GM12878 (cell line): Measurements from ENCODE around the gene B3GNT8. TPM values are rescaled to one million over a fixed set of nuclear protein-coding genes. Genes with fewer than 3 reads are reported as not detected.

Experiments used
- ATF7 ChIP-seq: fragments of 450-650 bp; IDR thresholded peaks from 2 replicates; pipeline ENCODE4 v1.6.1; 2016; ENCODE audit warnings: low read depth, mild to moderate bottlenecking
- BACH1 ChIP-seq: fragments of 450-650 bp; IDR thresholded peaks from 2 replicates; pipeline ENCODE4 v1.6.1; 2017; ENCODE audit warnings: mild to moderate bottlenecking, borderline replicate concordance
- BCLAF1 ChIP-seq: fragments of 450-650 bp; IDR thresholded peaks from 2 replicates; pipeline ENCODE4 v1.6.1; 2017; ENCODE audit warnings: antibody characterized with exemption, mild to moderate bottlenecking, moderate library complexity
- CBFB ChIP-seq: IDR thresholded peaks from 2 replicates; pipeline ENCODE4 v1.6.1; 2016; ENCODE audit warnings: antibody characterized with exemption, low read depth
- CBX5 ChIP-seq: sonication (generic); IDR thresholded peaks from 2 replicates; pipeline ENCODE4 v1.6.1; 2016; ENCODE audit warnings: low read depth, moderate library complexity, mild to moderate bottlenecking, inconsistent platforms
- E2F4 ChIP-seq: IDR thresholded peaks from 2 replicates; pipeline ENCODE4 v1.6.1; 2012; ENCODE audit warnings: low read depth, low read length, improper control_type of control experiment
- E4F1 ChIP-seq: fragments of 450-650 bp; IDR thresholded peaks from 2 replicates; pipeline ENCODE4 v1.6.1; 2018; ENCODE audit warnings: borderline replicate concordance, mild to moderate bottlenecking; ENCODE audit not compliant: partially characterized antibody
- ELK1 ChIP-seq: IDR thresholded peaks from 2 replicates; pipeline ENCODE4 v1.6.1; 2012; ENCODE audit warnings: low read depth, low read length, improper control_type of control experiment
- ESRRA ChIP-seq: IDR thresholded peaks from 2 replicates; pipeline ENCODE4 v1.6.1; 2012; ENCODE audit warnings: mild to moderate bottlenecking, low read length, improper control_type of control experiment
- GATAD2B ChIP-seq: fragments of 450-650 bp; conservative IDR thresholded peaks from 2 replicates; pipeline ENCODE4 v1.6.1; 2017; ENCODE audit warnings: low read depth, mild to moderate bottlenecking, moderate library complexity
- MAX ChIP-seq: IDR thresholded peaks from 2 replicates; pipeline ENCODE4 v1.6.1; 2012; ENCODE audit warnings: low read depth, low read length, improper control_type of control experiment
- MYB ChIP-seq: fragments of 150-350 bp; IDR thresholded peaks from 2 replicates; pipeline ENCODE4 v1.6.1; 2014; ENCODE audit warnings: mild to moderate bottlenecking, low read depth, low read length, borderline replicate concordance
- NBN ChIP-seq: fragments of 450-650 bp; IDR thresholded peaks from 2 replicates; pipeline ENCODE4 v1.6.1; 2016
- NR2F1 ChIP-seq: fragments of 450-650 bp; conservative IDR thresholded peaks from 2 replicates; pipeline ENCODE4 v1.6.1; 2017; ENCODE audit warnings: mild to moderate bottlenecking
- RBBP5 ChIP-seq: fragments of 200-600 bp; sonication (generic); conservative IDR thresholded peaks from 2 replicates; pipeline ENCODE4 v1.6.1; 2016
- SMAD5 ChIP-seq: IDR thresholded peaks from 2 replicates; pipeline ENCODE4 v1.6.1; 2016; ENCODE audit warnings: antibody characterized with exemption, low read depth
- ZBTB11 ChIP-seq: fragments of 450-650 bp; formaldehyde crosslinking; IDR thresholded peaks from 2 replicates; pipeline ENCODE4 v1.5.0; 2022; ENCODE audit warnings: mild to moderate bottlenecking, missing genetic modification characterization
- ZNF622 ChIP-seq: fragments of 450-650 bp; IDR thresholded peaks from 2 replicates; pipeline ENCODE4 v1.6.1; 2017; ENCODE audit warnings: mild to moderate bottlenecking, inconsistent platforms
- polyA plus RNA-seq, 11 experiments: library from polyadenylated mRNA; depleted of rRNA in 4 of 11; unstranded in 6 of 11; stranded (reverse) in 5 of 11; fragments of >200 nt; fragmentation: Nextera tagmentation in 4 of 11; fragmentation: Illumina TruSeq in 1 of 11; extraction: Ambion mirVana in 4 of 11; extraction: Trizol in 1 of 11; gene quantifications; 1 replicate in 1 of 11; 2 replicates in 10 of 11; pipeline versions ENCODE4 v1.2.1 to v1.2.3, GENCODE V29; 2011 to 2016; ENCODE audit warnings: inconsistent platforms in 2 of 11, missing spikeins in 2 of 11, low read depth in 1 of 11
- total RNA-seq, 4 experiments: library from RNA; depleted of rRNA in 3 of 4; stranded (reverse); fragments of >200 nt in 3 of 4; fragmentation: Illumina TruSeq in 1 of 4; extraction: Trizol in 1 of 4; gene quantifications; 2 replicates each; pipeline versions ENCODE4 v1.2.1 to v1.2.3, GENCODE V29; 2013 to 2021

B3GNT8 gene
- total and polyA plus RNA-seq, 10 of the 15 experiments (the other 5 are each of a cell fraction or from before 2014, with no cell fraction given), result 0.06 to 1.2 (median 0.31) TPM; not detected in 4

- TF ChIP-seq NR2F1 (no peak), E2F4 (peak; percentile 64; the same call in 1 of the 2 replicates), BACH1 (peak; percentile 73; the same call in 1 of the 2 replicates), GATAD2B (0 out of 2 replicates have a peak, but pooled peaks have one; percentile 26), ATF7 (peak; percentile 70), ESRRA (no peak), NBN (peak; percentile 83; the same call in 1 of the 2 replicates), ELK1 (peak; percentile 66), MYB (peak; percentile 99), CBFB (peak; percentile 77), E4F1 (peak; percentile 51), CBX5 (no peak), BCLAF1 (no peak), SMAD5 (peak; percentile 45; the same call in 1 of the 2 replicates), MAX (peak; percentile 100), RBBP5 (no peak), ZNF622 (no peak), ZBTB11 (no peak)
These were observed 29.8 kb downstream of the B3GNT8 start, which contains the start of the genes BCKDHA and EXOSC5 (continued) for GRCh38 chr19:41397086-41398049.
